Panc1 (cell line): ENCODE results near the gene FSD1L. TPM values are rescaled to one million over a fixed set of nuclear protein-coding genes. Genes with fewer than 3 reads are reported as not detected.

Experiments
- ATAC-seq: fragments of 200-7000 bp; cut with Tn5 transposase; 2 replicates; pipeline ENCODE4 v1.9.1; 2020; ENCODE audit warnings: mild to moderate bottlenecking, moderate library complexity
- BruUV-seq: library from RNA; stranded (reverse); fragments of 400-500 nt; replicated peaks from 2 replicates; lab custom pipeline; 2021; lab: Mats Ljungman, UMichigan
- CTCF ChIA-PET: fragments of 300-600 bp; sonication (Branson Sonifier 250); formaldehyde crosslinking; loops from one replicate; lab custom pipeline; 2022; ENCODE audit warnings: antibody characterized with exemption; lab: Charles Lee
- POLR2A ChIA-PET: fragments of 300-600 bp; sonication (Branson Sonifier 250); formaldehyde crosslinking; loops from one replicate; lab custom pipeline; 2022; ENCODE audit warnings: antibody characterized with exemption; lab: Charles Lee
- DNase-seq: peaks from one replicate; pipeline ENCODE4 v3.0.0-alpha.2; 2010; ENCODE audit warnings: low read depth, low spot score
- H3K27ac ChIP-seq: 2 replicates; pipeline ENCODE4 v1.5.1; 2011; ENCODE audit warnings: mild to moderate bottlenecking, low read length, inconsistent platforms
- H3K27me3 ChIP-seq: fragments of 200-500 bp; sonication (Bioruptor generic); 2 replicates; pipeline ENCODE4 v1.6.0; 2014; ENCODE audit warnings: low read length, inconsistent platforms; ENCODE audit not compliant: control insufficient read depth, insufficient read depth
- H3K36me3 ChIP-seq: fragments of 200-500 bp; sonication (Bioruptor generic); 2 replicates; pipeline ENCODE4 v1.5.1; 2014; ENCODE audit warnings: inconsistent platforms, mild to moderate bottlenecking, low read length, moderate library complexity; ENCODE audit not compliant: control insufficient read depth, insufficient read depth
- H3K4me1 ChIP-seq: 2 replicates; pipeline ENCODE4 v1.5.1; 2011; ENCODE audit warnings: inconsistent platforms, mild to moderate bottlenecking, low read length, moderate library complexity; ENCODE audit not compliant: control insufficient read depth, insufficient read depth
- H3K4me3 ChIP-seq, 2 experiments: 2 replicates each; pipeline ENCODE4 v1.5.1; 2011 to 2012; ENCODE audit warnings: low read depth in 2 of 2, low read length in 2 of 2, mild to moderate bottlenecking in 2 of 2, inconsistent platforms in 1 of 2, moderate library complexity in 1 of 2
- H3K9me3 ChIP-seq: fragments of 200-500 bp; sonication (Bioruptor generic); 2 replicates; pipeline ENCODE4 v1.5.1; 2014; ENCODE audit warnings: low read depth, mild to moderate bottlenecking, inconsistent platforms, low read length, moderate library complexity; ENCODE audit not compliant: control insufficient read depth, insufficient read depth
- POLR2AphosphoS5 ChIP-seq: IDR thresholded peaks from 2 replicates; pipeline ENCODE4 v1.6.1; 2012; ENCODE audit warnings: mild to moderate bottlenecking, low read depth, low read length, moderate library complexity
- SIN3A ChIP-seq: IDR thresholded peaks from 2 replicates; pipeline ENCODE4 v1.6.1; 2012; ENCODE audit warnings: low read depth, mild to moderate bottlenecking, low read length, moderate library complexity, borderline replicate concordance; ENCODE audit not compliant: insufficient read depth
- TCF7L2 ChIP-seq: IDR thresholded peaks from 2 replicates; pipeline ENCODE4 v1.6.1; 2011; ENCODE audit warnings: mild to moderate bottlenecking, low read depth, low read length, inconsistent platforms
- in situ Hi-C: cut with HindIII; loops from 2 replicates; pipeline ENCODE4 v1.10.0; 2016; ENCODE audit warnings: low sequenced_read_pairs, low pct_unique_long_range_greater_than_20kb
- intact Hi-C: fragments of 100-400 bp; cut with micrococcal nuclease; formaldehyde crosslinking; loops from one replicate; pipeline ENCODE4 v1.10.0; 2022; ENCODE audit not compliant: unreplicated experiment
- total RNA-seq: library from RNA; stranded (reverse); gene quantifications from one replicate; pipeline ENCODE4 v1.2.1, GENCODE V29; 2021; ENCODE audit not compliant: unreplicated experiment
- TF ChIP-seq, protein P1 (sequence below): fragments of 450-650 bp; IDR thresholded peaks from 2 replicates; pipeline ENCODE4 v1.5.1; 2017; ENCODE audit warnings: mild to moderate bottlenecking
- TF ChIP-seq, protein P2 (sequence below), 2 experiments: IDR thresholded peaks; 2 replicates each; pipeline ENCODE4 v1.6.1; 2011 to 2012; ENCODE audit warnings: low read depth in 2 of 2, control low read depth in 1 of 2, low read length in 1 of 2, mild to moderate bottlenecking in 1 of 2, moderate library complexity in 1 of 2; ENCODE audit not compliant: insufficient read depth in 1 of 2

Gene FSD1L
- total RNA-seq, 1 experiment from 2014 or later: 5.1 TPM

DNA sequence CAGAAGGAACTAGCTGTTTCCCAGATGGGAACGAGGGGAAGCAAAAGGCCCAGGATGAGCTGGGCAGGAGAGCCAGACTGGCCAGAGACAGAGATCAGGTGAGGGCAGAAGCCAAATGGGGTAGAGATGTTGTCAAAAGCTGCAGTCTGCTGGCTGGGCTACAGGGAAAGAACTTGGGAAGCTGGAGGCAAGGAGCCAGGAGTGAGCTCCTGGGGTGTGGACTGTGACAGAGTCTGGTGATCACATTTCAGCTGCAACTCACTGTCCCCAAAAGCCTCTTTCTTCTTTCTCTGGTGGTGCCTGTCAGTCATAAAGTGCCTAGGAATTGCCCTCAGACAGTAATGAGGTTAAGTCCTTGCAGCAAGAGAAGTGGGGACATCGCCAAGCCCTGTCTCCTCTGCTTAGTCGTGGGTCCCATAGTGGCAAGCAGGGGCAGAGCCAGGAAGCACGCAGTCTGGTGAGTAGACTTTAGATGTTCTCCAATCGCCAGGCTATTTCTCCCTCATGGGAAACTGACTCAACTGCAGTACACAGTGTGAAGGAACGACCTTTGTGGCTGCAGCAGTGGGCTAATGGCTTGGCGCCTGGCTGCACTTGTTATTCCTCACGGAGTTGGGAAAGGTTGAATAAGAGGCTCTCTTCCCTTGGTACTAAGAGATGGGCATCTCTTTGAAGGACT is 2.5 kb upstream of the FSD1L start:
- ChIA-PET POLR2A (interaction anchor here (0.5 kb wide), 1 partner anchor 232 kb away, joined by 3 read pairs; no protein-coding TSS in a partner anchor), CTCF (no interaction called here)
- TF ChIP-seq, protein P1, sequence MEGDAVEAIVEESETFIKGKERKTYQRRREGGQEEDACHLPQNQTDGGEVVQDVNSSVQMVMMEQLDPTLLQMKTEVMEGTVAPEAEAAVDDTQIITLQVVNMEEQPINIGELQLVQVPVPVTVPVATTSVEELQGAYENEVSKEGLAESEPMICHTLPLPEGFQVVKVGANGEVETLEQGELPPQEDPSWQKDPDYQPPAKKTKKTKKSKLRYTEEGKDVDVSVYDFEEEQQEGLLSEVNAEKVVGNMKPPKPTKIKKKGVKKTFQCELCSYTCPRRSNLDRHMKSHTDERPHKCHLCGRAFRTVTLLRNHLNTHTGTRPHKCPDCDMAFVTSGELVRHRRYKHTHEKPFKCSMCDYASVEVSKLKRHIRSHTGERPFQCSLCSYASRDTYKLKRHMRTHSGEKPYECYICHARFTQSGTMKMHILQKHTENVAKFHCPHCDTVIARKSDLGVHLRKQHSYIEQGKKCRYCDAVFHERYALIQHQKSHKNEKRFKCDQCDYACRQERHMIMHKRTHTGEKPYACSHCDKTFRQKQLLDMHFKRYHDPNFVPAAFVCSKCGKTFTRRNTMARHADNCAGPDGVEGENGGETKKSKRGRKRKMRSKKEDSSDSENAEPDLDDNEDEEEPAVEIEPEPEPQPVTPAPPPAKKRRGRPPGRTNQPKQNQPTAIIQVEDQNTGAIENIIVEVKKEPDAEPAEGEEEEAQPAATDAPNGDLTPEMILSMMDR: no peak
- TF ChIP-seq POLR2AphosphoS5 (no peak), TCF7L2 (no peak), SIN3A (no peak)
- TF ChIP-seq, protein P2, sequence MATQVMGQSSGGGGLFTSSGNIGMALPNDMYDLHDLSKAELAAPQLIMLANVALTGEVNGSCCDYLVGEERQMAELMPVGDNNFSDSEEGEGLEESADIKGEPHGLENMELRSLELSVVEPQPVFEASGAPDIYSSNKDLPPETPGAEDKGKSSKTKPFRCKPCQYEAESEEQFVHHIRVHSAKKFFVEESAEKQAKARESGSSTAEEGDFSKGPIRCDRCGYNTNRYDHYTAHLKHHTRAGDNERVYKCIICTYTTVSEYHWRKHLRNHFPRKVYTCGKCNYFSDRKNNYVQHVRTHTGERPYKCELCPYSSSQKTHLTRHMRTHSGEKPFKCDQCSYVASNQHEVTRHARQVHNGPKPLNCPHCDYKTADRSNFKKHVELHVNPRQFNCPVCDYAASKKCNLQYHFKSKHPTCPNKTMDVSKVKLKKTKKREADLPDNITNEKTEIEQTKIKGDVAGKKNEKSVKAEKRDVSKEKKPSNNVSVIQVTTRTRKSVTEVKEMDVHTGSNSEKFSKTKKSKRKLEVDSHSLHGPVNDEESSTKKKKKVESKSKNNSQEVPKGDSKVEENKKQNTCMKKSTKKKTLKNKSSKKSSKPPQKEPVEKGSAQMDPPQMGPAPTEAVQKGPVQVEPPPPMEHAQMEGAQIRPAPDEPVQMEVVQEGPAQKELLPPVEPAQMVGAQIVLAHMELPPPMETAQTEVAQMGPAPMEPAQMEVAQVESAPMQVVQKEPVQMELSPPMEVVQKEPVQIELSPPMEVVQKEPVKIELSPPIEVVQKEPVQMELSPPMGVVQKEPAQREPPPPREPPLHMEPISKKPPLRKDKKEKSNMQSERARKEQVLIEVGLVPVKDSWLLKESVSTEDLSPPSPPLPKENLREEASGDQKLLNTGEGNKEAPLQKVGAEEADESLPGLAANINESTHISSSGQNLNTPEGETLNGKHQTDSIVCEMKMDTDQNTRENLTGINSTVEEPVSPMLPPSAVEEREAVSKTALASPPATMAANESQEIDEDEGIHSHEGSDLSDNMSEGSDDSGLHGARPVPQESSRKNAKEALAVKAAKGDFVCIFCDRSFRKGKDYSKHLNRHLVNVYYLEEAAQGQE (IDR thresholded peaks at IDR 0.05; ENCODE audit: insufficient read depth in 1 of 2, low read depth in 2 of 2, low read length in 1 of 2): no peak
- no peak for DNase-seq
- in situ Hi-C loops (no loop called here), intact Hi-C loops (no loop called here)
- Histone ChIP-seq H3K27me3 (no peaks in the 10 kb centered on the region), H3K9me3 (no peaks in the 10 kb centered on the region), H3K4me1 (no peaks in the 10 kb centered on the region), H3K36me3 (0 out of 2 replicates have a peak, but pooled peaks cover 3% of the 10 kb centered on the region), H3K4me3 (no peak overlapping the region), H3K27ac (no peak overlapping the region)
- no peak for ATAC-seq
- no TSS peak for BruUV-seq

DNA sequence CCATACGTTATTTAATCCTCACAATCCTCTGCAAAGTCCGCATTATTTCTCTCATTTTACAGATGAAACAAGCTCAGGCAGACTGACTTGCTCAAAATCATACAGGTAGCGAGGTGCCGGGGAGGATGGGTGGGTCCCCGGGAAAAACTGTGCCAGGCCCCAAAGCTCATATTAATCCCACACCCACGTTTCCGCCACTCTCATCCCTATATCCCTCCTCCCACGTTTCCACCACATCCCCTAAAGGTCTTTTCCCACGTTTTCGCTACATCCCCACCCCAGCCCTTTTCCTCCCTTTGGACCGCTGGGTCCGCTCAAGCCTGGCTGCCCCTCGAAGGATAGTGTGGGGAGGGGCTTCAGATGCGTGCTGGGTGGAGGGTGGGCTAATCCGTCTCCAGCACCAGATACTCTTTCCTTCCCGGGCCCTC is 434 bp upstream of the FSD1L start:
- ChIA-PET CTCF (interaction anchor here (0.7 kb wide), 2 partner anchors 21 to 71 kb away, joined by 7 to 8 read pairs; no protein-coding TSS in a partner anchor), POLR2A (interaction anchor here (0.7 kb wide), 1 partner anchor 64 kb away, joined by 8 read pairs; no protein-coding TSS in a partner anchor)
- H3K9me3 ChIP-seq: no peaks in the 10 kb centered on the region
- ATAC-seq: no peak
- intact Hi-C loops: no loop called here
- H3K4me3 ChIP-seq: peak overlapping the region; percentile 71 to 76
- in situ Hi-C loops: no loop called here
- TF ChIP-seq SIN3A (no peak), POLR2AphosphoS5 (no peak)
- TF ChIP-seq, protein P1: no peak
- H3K4me1 ChIP-seq: no peaks in the 10 kb centered on the region
- DNase-seq: no peak
- H3K27me3 ChIP-seq: no peaks in the 10 kb centered on the region
- H3K27ac ChIP-seq: peak overlapping the region; percentile 92
- BruUV-seq: no TSS peak
- 0 out of 2 replicates have a peak, but pooled peaks cover 3% of the 10 kb centered on the region for H3K36me3 ChIP-seq
